Measurements from ENCODE around the gene BEND5.
A peak's percentile ranks its signal among the peaks of the same experiment; 100 is the strongest.

The BEND5 gene

GRCh38 chr1:48717082-48717481 is 59.6 kb downstream of the BEND5 start:
- DNase-seq, result no peak

- no peak for DNase-seq
Measured at GRCh38 chr1:48715921-48716320, 60.8 kb downstream of the BEND5 start.

- no peak for DNase-seq
Measured at GRCh38 chr1:48710915-48711314, 65.8 kb downstream of the BEND5 start.

- no peak for DNase-seq
Measured at GRCh38 chr1:48710318-48710717, 66.4 kb downstream of the BEND5 start.

- DNase-seq, result no peak
Measured at GRCh38 chr1:48704736-48705135, 72.0 kb downstream of the BEND5 start.

- no peak for DNase-seq
Measured at GRCh38 chr1:48701445-48701844, 75.2 kb downstream of the BEND5 start.

- DNase-seq, result peak; percentile 50
Measured at GRCh38 chr1:48697066-48697707, 79.5 kb downstream of the BEND5 start.

GRCh38 chr1:48695161-48695560 is 81.5 kb downstream of the BEND5 start:
- DNase-seq, result no peak

GRCh38 chr1:48693674-48694320 is 82.9 kb downstream of the BEND5 start:
- no peak for DNase-seq

- DNase-seq, result no peak
Measured at GRCh38 chr1:48693180-48693579, 83.5 kb downstream of the BEND5 start.

GRCh38 chr1:48692235-48692634 is 84.5 kb downstream of the BEND5 start:
- DNase-seq, result no peak

- DNase-seq, result no peak
Measured at GRCh38 chr1:48691429-48692001, 85.2 kb downstream of the BEND5 start.

GRCh38 chr1:48688102-48688760 is 88.5 kb downstream of the BEND5 start:
- DNase-seq, result no peak

GRCh38 chr1:48687282-48688045 is 89.2 kb downstream of the BEND5 start:
- DNase-seq, result no peak

- DNase-seq, result no peak
Measured at GRCh38 chr1:48686159-48686558, 90.5 kb downstream of the BEND5 start.

GRCh38 chr1:48684381-48684780 is 92.3 kb downstream of the BEND5 start:
- DNase-seq, result no peak

GRCh38 chr1:48683839-48684238 is 92.9 kb downstream of the BEND5 start:
- no peak for DNase-seq

GRCh38 chr1:48681476-48682305 is 95.0 kb downstream of the BEND5 start:
- DNase-seq, result no peak

- DNase-seq, result no peak
Measured at GRCh38 chr1:48680411-48681035, 96.2 kb downstream of the BEND5 start.

GRCh38 chr1:48679859-48680258 is 96.8 kb downstream of the BEND5 start:
- no peak for DNase-seq

- no peak for DNase-seq
Measured at GRCh38 chr1:48678710-48679505, 97.8 kb downstream of the BEND5 start.

Measured in stimulated activated CD4-positive, alpha-beta T cell treated with anti-CD3 and anti-CD28 coated beads, Interleukin-1b, Interleukin-23, amount 100 ng/mL, for 48 hours (primary cell).